KBM-7 (cell line): ENCODE data around the gene ECI2.
A peak's percentile ranks its signal among the peaks of the same experiment; 100 is the strongest.
"Not testable (repeated sequence)": the region's sequence is repeated elsewhere in the genome, so short reads cannot be mapped to it uniquely, and the experiment has no call there.

Experiments
- DNase-seq: peaks from one replicate; pipeline ENCODE4 v3.0.0-alpha.2; 2015
- in situ Hi-C: fragments of 300-500 bp; cut with MboI; formaldehyde crosslinking; loops from 2 replicates; pipeline ENCODE4 v1.14.3; 2020; ENCODE audit warnings: low sequenced_read_pairs, low pct_unique_long_range_greater_than_20kb, mixed read lengths

The ECI2 gene

DNA sequence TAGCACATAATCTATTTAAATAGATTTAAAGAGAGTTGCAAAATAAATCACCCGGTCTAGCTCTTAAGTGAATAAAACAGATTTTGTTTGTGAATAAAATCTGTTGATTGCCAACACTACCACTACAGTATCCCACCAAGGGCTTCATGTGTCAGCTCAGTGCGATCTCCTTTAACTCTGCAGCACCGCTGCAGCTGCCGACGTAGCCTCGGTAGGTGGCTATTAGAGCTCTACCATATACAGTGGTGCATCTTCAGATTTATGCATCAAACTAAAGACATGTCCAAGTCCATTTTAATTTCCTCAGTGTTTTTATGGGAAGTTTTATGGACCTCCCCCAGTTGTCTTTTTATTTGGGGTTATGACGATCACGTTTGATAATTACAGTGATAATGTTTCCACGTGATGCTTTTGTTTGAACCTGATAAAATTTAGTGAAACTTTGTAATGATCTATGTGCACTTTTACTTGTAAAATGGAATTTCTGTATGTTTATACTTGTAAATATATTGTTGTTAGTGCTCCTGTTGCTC is 26.7 kb downstream of the ECI2 start:
- in situ Hi-C loops, result no loop called here

DNA sequence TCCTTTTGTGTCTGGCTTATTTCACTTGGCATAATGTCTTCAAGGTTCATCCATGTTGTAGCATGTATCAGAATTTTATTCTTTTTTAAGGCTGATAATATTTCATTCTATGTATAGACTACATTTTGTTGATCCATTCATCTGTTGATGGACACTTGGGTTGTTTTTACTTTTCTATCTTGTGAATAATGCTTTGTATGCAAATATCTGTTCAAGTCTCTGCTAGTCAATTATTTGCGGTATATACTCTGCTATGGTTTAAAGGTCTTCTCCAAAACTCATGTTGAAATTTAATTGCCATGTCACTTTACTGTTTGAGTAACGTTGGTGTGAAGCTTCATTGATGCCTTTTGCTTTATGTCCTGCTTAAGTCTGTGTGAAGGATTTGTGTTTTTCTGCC is 27.5 kb downstream of the ECI2 start:
- DNase-seq, result no peak
- in situ Hi-C loops, result no loop called here

More for the DNA sequence above, 26.7 kb downstream of the ECI2 start:
- DNase-seq, result no peak

DNA sequence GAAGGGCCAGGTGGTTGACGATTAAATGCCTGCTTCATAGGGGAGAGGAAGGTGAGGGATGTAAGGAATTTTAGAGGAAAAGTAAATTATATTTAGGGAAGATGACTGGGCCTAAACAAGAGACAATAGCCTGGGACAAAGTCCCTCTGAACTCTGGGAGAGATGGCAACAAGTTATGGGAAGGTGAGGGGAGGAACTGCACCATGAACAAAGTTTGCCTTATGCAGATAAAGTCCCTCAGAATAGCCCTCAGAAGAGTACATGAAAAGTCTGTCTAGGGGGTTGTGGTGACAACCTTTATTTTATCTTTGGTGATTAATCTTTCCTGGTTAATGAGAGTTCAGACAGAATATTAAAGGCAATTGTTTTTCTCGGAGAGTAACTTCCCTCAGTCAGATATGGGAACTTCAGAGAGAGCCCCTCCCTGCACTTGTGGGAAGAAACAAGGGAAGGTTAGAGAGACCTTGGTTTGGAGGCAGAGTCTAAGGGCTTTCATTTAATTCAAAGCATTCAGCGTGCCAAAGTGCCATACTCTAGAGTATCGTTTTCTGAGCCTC is 29.3 kb downstream of the ECI2 start:
- in situ Hi-C loops, result no loop called here
- no peak for DNase-seq

DNA sequence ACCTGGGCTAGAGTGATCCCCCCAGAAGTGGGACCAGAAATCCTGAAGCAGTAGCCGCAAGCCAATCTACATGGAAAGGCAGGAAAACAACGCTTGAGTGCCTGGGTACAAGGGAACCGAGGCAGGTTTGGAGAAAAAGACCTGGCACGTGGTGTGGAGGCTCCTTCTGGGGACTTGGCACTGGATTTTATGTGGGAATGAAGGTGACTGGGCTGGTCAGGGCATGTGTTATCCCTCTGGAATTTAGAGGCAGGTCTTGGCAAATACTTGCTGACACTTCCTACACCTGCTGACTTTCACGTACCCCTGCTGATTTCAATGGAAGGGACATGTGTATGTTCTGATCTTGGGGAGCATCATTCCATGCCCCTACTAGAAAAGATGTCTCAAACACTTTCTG is 31.4 kb downstream of the ECI2 start:
- in situ Hi-C loops, result no loop called here
- no peak for DNase-seq

DNA sequence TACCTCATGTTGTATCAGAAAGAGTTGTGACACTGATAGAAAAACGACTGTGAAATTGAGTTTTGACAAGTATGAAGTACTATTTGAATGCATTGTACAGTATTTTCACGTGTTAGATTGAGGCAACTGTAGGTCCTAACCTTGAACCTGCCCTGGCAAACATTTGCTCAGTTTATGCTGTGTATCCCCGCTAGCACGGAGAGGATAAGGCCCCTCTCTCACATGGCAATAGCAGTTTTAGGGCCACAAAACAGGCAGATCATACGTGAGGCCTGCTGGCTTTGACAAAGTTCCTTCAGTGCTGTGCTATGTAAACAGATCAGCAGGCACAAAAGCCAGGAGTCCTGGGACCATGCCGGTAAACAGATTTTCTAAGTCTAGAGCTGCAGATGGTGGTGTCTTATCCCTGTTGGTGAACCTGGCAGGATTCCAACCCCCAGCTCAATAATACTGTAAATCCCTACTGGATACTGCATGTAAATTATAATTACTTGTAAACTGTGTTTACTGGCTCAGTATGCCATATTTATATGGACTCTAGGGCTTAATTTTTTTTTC is 32.6 kb downstream of the ECI2 start:
- DNase-seq, result no peak
- in situ Hi-C loops, result no loop called here

DNA sequence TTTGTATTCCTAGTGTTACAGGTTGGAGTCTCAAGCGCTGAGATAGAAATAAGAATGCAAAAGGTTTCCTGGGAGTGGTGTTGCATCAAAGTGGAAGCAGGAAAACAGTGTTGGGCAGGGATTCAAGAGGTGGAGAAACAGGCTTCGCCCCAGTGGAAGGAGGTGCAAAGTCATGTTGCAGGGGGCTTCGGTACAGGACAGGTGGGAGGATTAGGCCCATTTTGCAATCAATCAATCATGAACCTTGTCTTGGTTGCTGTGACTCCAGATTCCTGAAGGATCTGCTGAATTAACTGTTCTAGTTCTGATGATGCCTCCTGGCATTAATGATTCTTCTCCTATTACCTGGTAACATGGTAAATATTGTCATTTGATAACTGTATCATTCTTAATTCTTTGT is 34.1 kb downstream of the ECI2 start:
- in situ Hi-C loops, result no loop called here
- DNase-seq, result no peak

DNA sequence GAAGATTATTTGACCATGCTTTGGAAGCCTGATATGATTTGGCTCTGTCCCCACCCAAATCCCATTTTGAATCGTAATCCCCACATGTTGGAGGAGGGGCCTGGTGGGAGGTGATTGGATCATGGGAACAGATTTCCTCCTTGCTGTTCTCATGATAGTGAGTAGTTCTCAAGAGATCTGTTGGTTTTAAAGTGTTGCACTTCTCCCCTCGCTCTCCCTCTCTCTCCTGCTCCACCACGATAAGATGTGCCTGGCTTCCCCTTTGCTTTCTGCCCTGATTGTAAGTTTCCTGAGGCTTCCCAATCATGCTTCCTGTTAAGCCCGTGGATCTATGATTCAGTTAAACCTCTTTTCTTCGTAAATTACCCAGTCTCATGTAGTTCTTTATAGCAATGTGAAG is 34.7 kb downstream of the ECI2 start:
- DNase-seq, result peak; percentile 6
- in situ Hi-C loops, result no loop called here

DNA sequence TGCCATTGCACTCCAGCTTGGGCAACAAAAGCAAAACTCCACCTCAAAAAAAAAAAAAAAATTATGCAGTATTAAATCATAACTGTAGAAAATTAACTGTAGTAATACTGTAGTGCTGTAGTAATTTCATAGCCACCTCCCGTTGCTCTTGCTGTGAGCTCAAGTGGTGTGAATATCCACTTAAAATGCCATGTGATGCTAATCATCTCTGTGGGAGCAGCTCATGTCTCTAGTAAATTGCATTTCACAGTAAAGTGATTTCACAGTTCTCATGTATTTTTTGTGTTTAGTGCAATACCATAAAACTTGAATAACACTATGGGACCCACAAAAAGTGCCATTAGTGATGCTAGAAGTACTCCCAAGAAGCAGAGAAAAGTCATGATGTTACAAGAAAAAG is 42.1 kb downstream of the ECI2 start:
- DNase-seq, result no peak
- in situ Hi-C loops, result no loop called here

DNA sequence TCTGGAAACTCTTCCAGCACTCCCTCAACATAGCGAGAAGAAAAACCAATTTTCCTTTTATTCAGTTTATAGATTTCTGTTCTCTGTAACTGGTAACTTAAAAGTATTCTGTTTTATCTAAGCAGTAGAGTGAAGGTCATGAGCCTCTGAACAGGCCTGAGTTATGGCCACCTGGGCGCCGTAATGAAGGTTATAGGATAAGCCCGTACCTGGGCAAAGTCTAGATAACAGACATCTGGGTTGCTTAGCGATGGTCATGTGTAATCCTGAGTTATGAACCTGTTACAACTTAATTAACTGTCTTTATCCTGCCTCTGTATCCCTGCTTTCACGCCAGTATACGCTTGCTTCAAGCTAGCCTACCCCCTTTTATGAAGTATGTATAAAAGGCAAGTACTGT is 43.4 kb downstream of the ECI2 start:
- no peak for DNase-seq
- in situ Hi-C loops, result no loop called here

DNA sequence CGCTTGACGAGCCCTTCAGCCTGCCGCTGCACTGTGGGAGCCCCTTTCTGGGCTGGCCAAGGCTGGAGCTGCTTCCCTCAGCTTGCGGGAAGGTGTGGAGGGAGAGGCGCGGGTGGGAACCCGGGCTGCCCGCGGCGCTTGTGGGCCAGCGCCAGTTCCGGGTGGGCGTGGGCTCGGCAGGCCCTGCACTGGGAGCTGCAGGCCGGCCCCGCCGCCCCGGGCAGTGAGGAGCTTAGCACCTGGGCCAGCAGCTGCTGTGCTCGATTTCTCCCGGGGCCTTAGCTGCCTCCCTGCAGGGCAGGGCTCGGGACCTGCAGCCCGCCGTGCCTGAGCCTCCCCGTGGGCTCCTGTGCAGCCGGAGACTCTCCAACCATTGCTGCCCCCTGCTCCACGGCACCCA is 45.3 kb downstream of the ECI2 start:
- in situ Hi-C loops, DNase-seq: not testable (repeated sequence)

DNA sequence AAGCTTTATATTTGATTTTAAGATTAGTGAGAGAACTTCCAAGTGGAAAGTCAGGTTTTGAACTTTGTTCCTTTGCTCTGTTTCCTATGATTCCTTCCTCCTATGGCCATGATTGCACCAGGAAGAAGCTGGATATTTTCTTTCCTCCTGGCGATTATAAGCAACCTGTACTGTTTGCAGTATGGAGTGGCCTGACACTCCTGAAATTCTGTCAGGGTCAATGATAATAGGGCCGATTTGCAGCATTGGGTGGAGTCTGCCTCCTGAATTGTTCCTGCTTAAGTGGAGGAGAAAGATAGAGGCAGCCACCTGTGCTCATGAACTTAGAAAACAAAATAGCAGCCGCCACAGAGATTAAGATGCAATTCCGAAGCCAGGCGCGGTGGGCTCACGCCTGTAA is 46.7 kb downstream of the ECI2 start:
- no peak for DNase-seq
- in situ Hi-C loops, result no loop called here

DNA sequence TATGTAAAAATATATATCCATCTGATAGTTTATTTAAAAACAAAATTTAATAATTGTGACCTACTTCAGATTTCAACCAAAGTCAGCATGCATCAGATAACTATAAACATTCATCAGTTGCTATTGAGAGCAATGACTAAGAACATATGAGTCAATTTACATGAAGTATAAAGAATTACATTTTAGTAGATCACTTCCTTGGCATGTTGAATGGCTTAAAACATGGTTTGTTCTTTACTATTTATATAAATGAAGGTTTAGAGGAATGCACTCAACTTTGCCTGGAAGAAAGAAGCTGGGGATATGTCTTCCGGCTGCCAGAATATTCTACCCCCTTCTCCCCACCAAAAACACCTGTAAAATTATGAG is 50.1 kb downstream of the ECI2 start:
- in situ Hi-C loops, result no loop called here
- DNase-seq, result no peak

DNA sequence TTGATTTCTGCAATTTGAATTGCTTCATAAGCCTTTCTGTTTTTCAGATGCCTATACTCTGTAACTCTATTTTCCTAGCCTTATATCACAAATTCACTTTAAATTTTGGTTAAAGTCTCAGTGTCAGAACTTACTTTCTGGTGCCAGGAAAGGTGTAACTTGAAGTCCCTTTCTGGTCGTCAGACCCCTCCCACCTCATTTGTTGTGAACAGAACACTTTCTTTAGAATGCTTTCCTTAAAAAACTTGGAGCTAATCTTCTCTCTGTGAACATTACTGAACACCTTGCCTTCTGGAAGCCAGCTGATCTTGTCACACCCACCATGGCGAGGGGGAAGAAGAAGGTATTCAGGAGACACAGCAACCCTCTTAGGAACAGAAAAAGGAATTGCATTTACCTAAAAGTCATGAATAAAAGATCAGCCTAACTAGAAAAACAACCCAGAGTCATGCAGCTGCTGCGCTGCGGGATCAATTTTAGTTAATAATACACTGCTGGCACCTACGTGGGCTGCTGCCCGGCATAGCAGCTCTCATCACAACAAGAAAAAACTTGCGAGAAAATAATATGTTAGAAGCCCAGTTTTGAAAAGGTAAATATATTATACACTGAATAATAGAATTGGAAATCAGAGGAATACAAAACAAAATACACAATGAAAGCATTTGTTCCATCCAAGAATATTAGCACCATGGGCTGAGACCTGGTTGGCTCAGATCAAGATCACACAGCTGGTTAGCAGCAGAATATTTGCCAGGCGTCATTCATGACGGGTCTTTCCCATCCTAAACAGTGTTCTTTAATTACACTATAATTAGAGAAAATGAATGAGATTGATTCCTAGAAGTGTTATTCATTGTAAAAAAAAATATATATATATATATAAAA is 50.7 kb downstream of the ECI2 start:
- in situ Hi-C loops, result no loop called here
- no peak for DNase-seq

DNA sequence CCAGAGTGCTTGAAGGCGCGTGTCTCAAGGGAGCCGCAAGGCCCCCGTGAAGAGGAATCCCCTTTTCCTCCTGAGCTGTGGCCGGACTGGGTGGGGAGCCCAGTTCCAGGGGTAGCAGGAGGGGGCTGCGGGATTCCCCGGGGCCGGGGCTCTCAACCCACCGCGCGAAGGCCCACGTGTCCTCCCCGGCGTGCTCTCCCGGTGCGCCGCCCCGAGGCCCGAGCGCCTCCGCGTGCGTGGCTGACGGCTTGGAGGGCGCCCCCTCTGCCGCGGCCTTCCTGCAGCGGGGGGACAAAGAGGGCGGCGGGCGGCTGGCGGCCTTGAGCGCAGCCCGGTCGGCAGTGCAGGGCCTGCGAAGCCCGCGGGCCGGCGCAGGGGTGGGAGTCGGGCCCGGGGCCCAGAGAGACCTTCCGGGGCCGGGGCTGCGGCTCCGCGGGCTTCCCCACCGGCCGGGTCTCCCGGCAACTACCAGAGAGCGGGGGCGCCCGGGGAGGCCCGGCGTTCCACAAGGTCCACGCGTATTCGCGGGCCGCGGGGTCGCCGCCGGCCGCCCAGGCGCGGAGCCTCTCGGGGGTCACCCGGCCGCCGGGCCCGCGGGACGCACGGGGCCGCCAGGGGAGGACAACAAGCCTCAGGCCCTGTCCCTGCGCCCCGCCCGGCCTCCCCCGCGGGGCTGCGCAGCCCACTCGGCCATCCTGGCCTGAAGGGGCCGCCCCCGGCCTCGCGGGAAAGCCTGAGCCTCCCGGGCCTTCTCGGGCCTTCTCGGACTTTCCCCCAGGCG is 56.5 kb downstream of the ECI2 start, which contains the start of gene FAM217A:
Gene FAM217A (minus strand): TSS at position 447 of the 781 bp plus-strand sequence. CDS start 1,723 bp downstream, outside the sequence.
- no peak for DNase-seq
- in situ Hi-C loops, result no loop called here

DNA sequence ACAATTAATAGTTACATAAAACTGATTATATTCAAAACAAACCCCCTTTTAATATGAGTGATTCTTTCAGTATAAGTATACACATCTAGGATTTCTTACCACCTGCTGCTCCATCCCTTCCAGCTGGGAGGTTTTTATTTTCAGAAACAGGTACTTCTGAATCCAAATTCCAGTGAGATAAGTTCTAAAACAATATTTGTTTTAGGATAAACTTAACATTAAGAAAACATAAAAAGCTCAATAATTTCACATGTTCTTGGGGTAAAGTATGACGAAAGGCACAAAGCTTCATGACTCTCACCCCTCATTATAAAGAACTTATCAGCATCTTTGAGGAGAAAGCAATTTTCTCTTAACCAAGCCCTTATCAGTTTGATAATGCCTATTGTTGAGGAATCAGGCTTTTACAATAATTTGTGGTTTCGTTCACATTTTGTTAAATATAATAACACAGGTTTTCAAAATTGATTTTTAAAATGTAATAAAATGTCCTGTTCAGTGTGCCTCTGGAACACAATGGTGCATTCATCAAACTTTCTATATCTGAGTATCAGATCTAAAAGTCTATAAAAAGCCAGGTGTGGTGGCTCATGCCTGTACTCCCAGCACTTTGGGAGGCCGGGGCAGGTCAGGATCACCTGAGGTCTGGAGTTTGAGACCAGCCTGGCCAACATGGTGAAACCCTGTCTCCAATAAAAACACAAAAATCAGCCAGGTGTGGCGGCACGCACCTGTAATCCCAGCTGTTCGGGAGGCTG is 60.7 kb downstream of the ECI2 start:
- in situ Hi-C loops, result no loop called here
- no peak for DNase-seq

DNA sequence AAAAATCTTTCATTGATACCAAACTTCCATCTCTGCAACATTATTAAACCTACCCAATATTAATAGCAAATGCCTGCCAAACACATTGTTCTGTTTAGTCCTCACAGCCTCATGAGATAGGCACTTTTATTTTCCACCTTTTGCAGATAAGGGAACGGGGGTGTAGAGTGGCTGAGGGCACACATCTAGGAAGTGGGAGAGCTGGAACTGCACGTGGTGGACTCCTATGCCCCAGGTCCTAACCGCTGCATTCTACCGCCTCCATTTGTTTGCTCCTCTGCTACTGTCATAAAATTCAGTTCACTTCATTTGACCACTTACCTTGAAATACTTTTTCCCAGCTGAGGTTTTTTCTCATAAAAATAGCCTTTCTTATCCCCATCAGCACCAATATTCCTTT is 64.0 kb downstream of the ECI2 start:
- in situ Hi-C loops, result no loop called here
- DNase-seq, result no peak

DNA sequence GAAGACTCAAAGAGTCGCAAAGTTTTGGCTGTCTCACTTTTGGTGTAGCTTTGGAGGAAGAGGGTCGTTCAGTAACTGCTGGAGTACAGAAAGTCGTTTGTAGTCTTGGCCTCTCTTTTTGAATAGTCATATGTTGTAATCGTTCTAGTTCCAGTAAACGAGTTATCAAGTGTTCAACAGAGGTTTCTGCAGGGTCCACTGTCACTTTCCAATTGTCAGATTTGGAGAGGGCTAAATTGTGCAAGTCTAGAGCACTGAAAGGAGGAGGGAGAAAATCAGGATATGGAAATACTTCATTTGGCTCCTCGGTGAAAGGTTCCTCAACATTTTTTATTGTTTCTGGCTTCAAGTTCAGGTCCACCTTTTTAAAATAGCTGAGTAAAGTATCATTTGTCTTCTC is 66.2 kb downstream of the ECI2 start:
- in situ Hi-C loops, result no loop called here
- no peak for DNase-seq

DNA sequence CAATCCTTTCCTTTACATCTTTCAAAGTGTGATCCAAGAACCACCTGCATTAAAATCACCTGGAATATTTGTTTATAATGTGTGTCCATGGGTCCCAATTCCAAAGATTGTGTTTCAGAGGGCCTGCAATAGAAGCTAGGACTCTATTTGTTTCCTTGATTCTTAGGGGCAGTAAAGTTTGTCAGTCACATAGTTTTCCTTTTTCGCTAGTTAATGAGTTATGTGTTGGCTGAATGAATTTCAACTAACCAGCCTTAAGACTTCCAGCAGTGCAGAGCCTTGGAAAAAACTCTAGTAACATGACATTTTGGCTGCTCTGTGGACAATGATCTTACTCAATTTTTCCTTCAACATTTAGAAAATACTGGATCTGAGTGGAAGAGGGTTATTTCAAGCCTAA is 67.7 kb downstream of the ECI2 start:
- DNase-seq, result no peak
- in situ Hi-C loops, result no loop called here
